H9 (cell line): Measurements from ENCODE around the gene FAM193A. TPM values are rescaled to one million over a fixed set of nuclear protein-coding genes. Genes with fewer than 3 reads are reported as not detected.

ENCODE experiments used
- DNase-seq: peaks from one replicate; pipeline ENCODE4 v3.0.0-alpha.2; 2017
- H2AFZ ChIP-seq: one replicate; pipeline ENCODE4 v1.6.1; 2013; ENCODE audit warnings: mild to moderate bottlenecking, low read length, control low read depth, moderate library complexity
- H2AK5ac ChIP-seq: 2 replicates; pipeline ENCODE4 v1.6.1; 2013; ENCODE audit warnings: low read length, control low read depth, mixed read lengths; ENCODE audit not compliant: insufficient read length
- H2BK120ac ChIP-seq: one replicate; pipeline ENCODE4 v1.6.1; 2013; ENCODE audit warnings: low read depth, mild to moderate bottlenecking, low read length, control low read depth, inconsistent platforms; ENCODE audit not compliant: poor library complexity, severe bottlenecking
- H2BK12ac ChIP-seq: 2 replicates; pipeline ENCODE4 v1.6.1; 2013; ENCODE audit warnings: low read length, control low read depth, mixed read lengths, low read depth; ENCODE audit not compliant: insufficient read length
- H2BK15ac ChIP-seq: 2 replicates; pipeline ENCODE4 v1.6.1; 2013; ENCODE audit warnings: low read depth, low read length, control low read depth
- H2BK20ac ChIP-seq: one replicate; pipeline ENCODE4 v1.6.1; 2013; ENCODE audit warnings: low read depth, mild to moderate bottlenecking, low read length, control low read depth, inconsistent platforms; ENCODE audit not compliant: poor library complexity, severe bottlenecking
- H2BK5ac ChIP-seq: 2 replicates; pipeline ENCODE4 v1.6.1; 2013; ENCODE audit warnings: low read length, control low read depth, mixed read lengths; ENCODE audit not compliant: insufficient read length
- H3K14ac ChIP-seq: 2 replicates; pipeline ENCODE4 v1.6.1; 2013; ENCODE audit warnings: low read length, control low read depth; ENCODE audit not compliant: insufficient read depth
- H3K18ac ChIP-seq: 2 replicates; pipeline ENCODE4 v1.6.1; 2013; ENCODE audit warnings: low read depth, mild to moderate bottlenecking, mixed read lengths, low read length, control low read depth; ENCODE audit not compliant: insufficient read length
- H3K23ac ChIP-seq: 2 replicates; pipeline ENCODE4 v1.6.1; 2013; ENCODE audit warnings: low read length, control low read depth, mixed read lengths, low read depth; ENCODE audit not compliant: insufficient read length
- H3K23me2 ChIP-seq: 2 replicates; pipeline ENCODE4 v1.6.1; 2013; ENCODE audit warnings: low read depth, mild to moderate bottlenecking, mixed read lengths, low read length, control low read depth; ENCODE audit not compliant: insufficient read length, poor library complexity, severe bottlenecking
- H3K27ac ChIP-seq: 2 replicates; pipeline ENCODE4 v1.5.1; 2013; ENCODE audit warnings: low read length, control low read depth, mixed read lengths, low read depth; ENCODE audit not compliant: insufficient read length
- H3K27me3 ChIP-seq: 2 replicates; pipeline ENCODE4 v1.6.1; 2013; ENCODE audit warnings: low read length, control low read depth, inconsistent platforms; ENCODE audit not compliant: insufficient read depth
- H3K4ac ChIP-seq: 2 replicates; pipeline ENCODE4 v1.6.1; 2013; ENCODE audit warnings: low read depth, mild to moderate bottlenecking, control low read depth, inconsistent platforms, low read length, moderate library complexity
- H3K4me1 ChIP-seq: 2 replicates; pipeline ENCODE4 v1.6.1; 2013; ENCODE audit warnings: low read length, control low read depth, inconsistent platforms; ENCODE audit not compliant: insufficient read depth
- H3K4me2 ChIP-seq: 2 replicates; pipeline ENCODE4 v1.6.1; 2013; ENCODE audit warnings: low read length, control low read depth, mixed read lengths; ENCODE audit not compliant: insufficient read length, insufficient read depth
- H3K56ac ChIP-seq: 2 replicates; pipeline ENCODE4 v1.6.1; 2013; ENCODE audit warnings: low read depth, mild to moderate bottlenecking, mixed read lengths, low read length, control low read depth; ENCODE audit not compliant: insufficient read length
- H3K79me1 ChIP-seq: 2 replicates; pipeline ENCODE4 v1.6.1; 2013; ENCODE audit warnings: low read depth, mild to moderate bottlenecking, moderate library complexity, low read length, control low read depth, inconsistent platforms; ENCODE audit not compliant: insufficient read depth, poor library complexity, severe bottlenecking
- H3K79me2 ChIP-seq: 2 replicates; pipeline ENCODE4 v1.6.1; 2013; ENCODE audit warnings: low read length, control low read depth, inconsistent platforms; ENCODE audit not compliant: insufficient read depth
- H3K9ac ChIP-seq: 2 replicates; pipeline ENCODE4 v1.6.1; 2013; ENCODE audit warnings: low read length, control low read depth, mixed read lengths; ENCODE audit not compliant: insufficient read length; ENCODE audit errors: extremely low read depth
- H3K9me3 ChIP-seq: one replicate; pipeline ENCODE4 v1.6.1; 2013; ENCODE audit warnings: low read depth, low read length, inconsistent platforms; ENCODE audit not compliant: control insufficient read depth
- H3T11ph ChIP-seq: one replicate; pipeline ENCODE4 v1.6.1; 2013; ENCODE audit warnings: mild to moderate bottlenecking, low read length, control low read depth, inconsistent platforms
- H4K20me1 ChIP-seq: one replicate; pipeline ENCODE4 v1.6.1; 2013; ENCODE audit not compliant: control insufficient read depth, insufficient read length, insufficient read depth
- H4K5ac ChIP-seq: 2 replicates; pipeline ENCODE4 v1.6.1; 2013; ENCODE audit warnings: low read depth, mild to moderate bottlenecking, mixed read lengths, low read length, control low read depth; ENCODE audit not compliant: insufficient read length
- H4K8ac ChIP-seq: replicated peaks from 2 replicates; pipeline ENCODE4 v1.6.1; 2013; ENCODE audit warnings: low read length, control low read depth, mixed read lengths, low read depth; ENCODE audit not compliant: insufficient read length
- H4K91ac ChIP-seq: 2 replicates; pipeline ENCODE4 v1.6.1; 2013; ENCODE audit warnings: low read depth, mild to moderate bottlenecking, moderate library complexity, mixed read lengths, low read length, control low read depth; ENCODE audit not compliant: insufficient read length
- H3K27ac Mint-ChIP-seq, 3 experiments: 2 replicates in 2 of 3; 3 replicates in 1 of 3; pipeline ENCODE4 v1.8.0; 2020 to 2021; ENCODE audit warnings: mixed read lengths in 3 of 3, mild to moderate bottlenecking in 1 of 3, moderate library complexity in 1 of 3
- H3K27me3 Mint-ChIP-seq: 2 replicates; pipeline ENCODE4 v1.8.0; 2021; ENCODE audit warnings: low read depth, mild to moderate bottlenecking, moderate library complexity, mixed read lengths
- H3K36me3 Mint-ChIP-seq, 3 experiments: 2 replicates in 2 of 3; 3 replicates in 1 of 3; pipeline ENCODE4 v1.8.0; 2020 to 2021; ENCODE audit warnings: low read depth in 3 of 3, mixed read lengths in 3 of 3; ENCODE audit not compliant: insufficient read depth in 1 of 3
- H3K4me1 Mint-ChIP-seq, 2 experiments: 2 replicates each; pipeline ENCODE4 v1.8.0; 2020; ENCODE audit warnings: mixed read lengths in 2 of 2
- H3K4me3 Mint-ChIP-seq, 2 experiments: 2 replicates in 1 of 2; 3 replicates in 1 of 2; pipeline ENCODE4 v1.8.0; 2020 to 2021; ENCODE audit warnings: mild to moderate bottlenecking in 2 of 2, mixed read lengths in 2 of 2, moderate library complexity in 1 of 2
- H3K9me3 Mint-ChIP-seq, 2 experiments: 2 replicates in 1 of 2; 3 replicates in 1 of 2; pipeline ENCODE4 v1.8.0; 2020; ENCODE audit warnings: mild to moderate bottlenecking in 2 of 2, mixed read lengths in 2 of 2, moderate library complexity in 1 of 2
- CTCF ChIP-seq: fragments of 200-600 bp; sonication (generic); conservative IDR thresholded peaks from 3 replicates; pipeline ENCODE4 v1.8.0; 2021; ENCODE audit warnings: antibody characterized with exemption, mild to moderate bottlenecking
- WGBS: extraction: QIAGEN DNeasy Blood & Tissue Kit; methylation state at CpG from one replicate; pipeline ENCODE4 v1.1.7; 2013; ENCODE audit warnings: missing lambda C conversion rate, low lambda C conversion rate, mixed read lengths; ENCODE audit not compliant: insufficient read length; ENCODE audit errors: extremely low coverage; 5-methylcytosine and 5-hydroxymethylcytosine counted together
- total RNA-seq: library from RNA; stranded (reverse); gene quantifications from 2 replicates; pipeline ENCODE4 v1.2.1, GENCODE V29; 2021

FAM193A gene
- total RNA-seq, 1 experiment from 2014 or later, result 36.9 TPM

GRCh38 chr4:2746891-2747695 lies 210.6 kb downstream of the FAM193A start:
- H3K9ac ChIP-seq, result no peak overlapping the region
- H3T11ph ChIP-seq, result no peak overlapping the region
- no peak overlapping the region for H3K27ac ChIP-seq
- H2BK20ac ChIP-seq, result no peak overlapping the region
- H3K4me1 ChIP-seq, result no peaks in the 10 kb centered on the region
- no peak overlapping the region for H3K23ac ChIP-seq
- no peaks in the 10 kb centered on the region for H4K20me1 ChIP-seq
- Mint-ChIP-seq H3K4me3 (no peak overlapping the region), H3K36me3 (peaks cover 25 to 51% (median 51%) of the 10 kb centered on the region in 3 experiments; a peak in 6 of 7 replicates), H3K9me3 (no peaks in the 10 kb centered on the region), H3K4me1 (no peaks in the 10 kb centered on the region), H3K27ac (no peak overlapping the region; a peak in 2 of 7 replicates), H3K27me3 (no peaks in the 10 kb centered on the region)
- no peaks in the 10 kb centered on the region for H3K27me3 ChIP-seq
- H2BK120ac ChIP-seq, result no peak overlapping the region
- H2BK5ac ChIP-seq, result no peak overlapping the region
- peaks cover 4% of the 10 kb centered on the region for H3K79me1 ChIP-seq
- H4K91ac ChIP-seq, result no peak overlapping the region
- H2AFZ ChIP-seq, result no peak overlapping the region
- H3K4ac ChIP-seq, result no peak overlapping the region
- no peak overlapping the region for H3K14ac ChIP-seq
- H3K18ac ChIP-seq, result no peak overlapping the region
- DNase-seq, result no peak
- no peak overlapping the region for H4K8ac ChIP-seq
- no peak overlapping the region for H4K5ac ChIP-seq
- no peak for TF ChIP-seq CTCF
- H3K4me2 ChIP-seq, result no peak overlapping the region
- H3K23me2 ChIP-seq, result no peaks in the 10 kb centered on the region
- H3K56ac ChIP-seq, result no peak overlapping the region
- H3K9me3 ChIP-seq, result no peaks in the 10 kb centered on the region
- WGBS, result no CpG with 5 or more reads among the region's 16 CpGs
- no peak overlapping the region for H2BK12ac ChIP-seq
- no peak overlapping the region for H2AK5ac ChIP-seq
- 0 out of 2 replicates have a peak, but pooled peaks cover 2% of the 10 kb centered on the region for H3K79me2 ChIP-seq
- no peak overlapping the region for H2BK15ac ChIP-seq
